Stimulated activated CD8-positive, alpha-beta memory T cell treated with anti-CD3 and anti-CD28 coated beads, Interleukin-4, amount 100 ng/mL, for 48 hours (primary cell): Measurements from ENCODE around the gene COL2A1.
A peak's percentile ranks its signal among the peaks of the same experiment; 100 is the strongest.

Experiments
- DNase-seq: peaks from one replicate; pipeline ENCODE4 v3.0.0-alpha.2; 2020

COL2A1 gene

DNA sequence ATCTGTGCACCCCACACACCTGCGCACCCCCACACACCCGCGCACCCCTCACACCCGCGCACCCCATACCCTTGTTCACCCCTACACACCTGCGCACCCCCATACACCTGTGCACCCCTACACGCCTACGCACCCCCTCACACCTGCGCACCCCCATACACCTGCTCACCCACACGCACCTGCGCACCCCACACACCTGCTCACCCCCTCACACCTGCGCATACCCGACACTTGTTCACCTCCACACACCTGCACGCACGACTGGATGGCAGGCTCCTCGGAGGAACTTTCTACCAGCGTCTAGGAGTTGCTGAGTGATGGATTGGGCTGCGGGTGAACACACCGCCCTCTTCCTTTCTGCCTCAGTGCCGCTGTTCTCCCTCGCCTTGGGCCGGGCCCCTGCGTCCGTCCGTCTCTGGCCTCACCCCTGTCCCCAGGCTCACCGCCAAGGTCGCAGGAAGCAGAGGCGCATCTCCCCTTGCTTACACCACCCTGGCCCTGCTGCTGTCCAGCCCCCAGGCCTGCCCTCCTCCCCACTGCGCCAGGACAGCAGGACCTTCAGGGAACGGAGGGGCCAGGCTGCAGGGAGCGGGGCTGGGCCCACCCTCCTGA is 61.6 kb downstream of the COL2A1 start:
- DNase-seq, result no peak

DNA sequence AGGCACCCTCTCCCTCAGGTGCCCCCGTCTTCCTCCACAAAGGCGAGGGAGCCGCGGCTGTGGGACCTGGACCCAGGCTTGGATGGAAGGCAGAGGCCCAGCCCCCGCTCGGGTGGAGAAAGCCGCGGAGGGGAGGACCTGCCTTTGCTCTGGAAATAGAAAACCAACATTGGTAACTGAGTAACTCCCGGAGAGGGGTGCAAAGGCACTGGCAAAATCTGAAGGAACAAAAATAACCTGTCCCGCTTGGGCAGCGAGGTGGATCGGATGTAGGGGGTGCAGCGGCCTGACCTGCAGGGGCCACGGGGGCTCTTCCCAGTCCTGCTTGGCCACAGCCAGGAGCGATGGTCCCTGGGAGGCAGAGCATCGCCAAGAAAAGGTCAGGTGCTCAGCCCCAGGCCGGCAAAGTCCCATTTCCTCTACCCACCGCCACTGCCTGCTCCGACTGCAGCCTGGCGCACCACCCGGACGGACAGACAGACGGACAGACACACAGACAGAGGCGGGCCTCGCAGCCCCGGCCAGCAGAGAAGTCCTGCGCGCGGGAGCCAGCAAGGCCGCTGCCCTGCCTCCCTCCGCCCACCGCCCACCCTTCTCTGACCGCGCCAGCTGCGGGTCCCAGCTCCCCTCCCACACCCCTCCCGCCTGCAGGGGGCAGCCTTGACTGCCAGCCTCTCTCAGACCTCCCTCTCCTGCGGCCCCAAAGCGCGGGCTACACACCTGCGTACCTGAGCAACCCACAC is 62.2 kb downstream of the COL2A1 start:
- DNase-seq, result peak; percentile 76

DNA sequence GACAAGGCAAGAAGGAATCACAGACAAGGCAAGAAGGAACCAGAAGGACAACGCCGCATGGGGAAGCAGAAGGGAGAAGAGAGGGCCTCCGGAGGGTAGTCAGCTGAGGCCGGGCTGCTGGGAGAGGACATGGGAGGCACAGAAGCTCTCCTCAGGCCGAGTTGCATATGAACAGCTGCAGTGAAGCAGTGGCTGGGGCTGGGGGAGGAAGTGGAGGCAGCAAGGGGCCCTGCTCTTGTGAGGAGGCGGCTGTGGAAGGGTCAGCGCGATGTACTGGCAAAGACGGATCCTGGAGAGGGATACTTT is 62.8 kb downstream of the COL2A1 start:
- DNase-seq, result no peak

DNA sequence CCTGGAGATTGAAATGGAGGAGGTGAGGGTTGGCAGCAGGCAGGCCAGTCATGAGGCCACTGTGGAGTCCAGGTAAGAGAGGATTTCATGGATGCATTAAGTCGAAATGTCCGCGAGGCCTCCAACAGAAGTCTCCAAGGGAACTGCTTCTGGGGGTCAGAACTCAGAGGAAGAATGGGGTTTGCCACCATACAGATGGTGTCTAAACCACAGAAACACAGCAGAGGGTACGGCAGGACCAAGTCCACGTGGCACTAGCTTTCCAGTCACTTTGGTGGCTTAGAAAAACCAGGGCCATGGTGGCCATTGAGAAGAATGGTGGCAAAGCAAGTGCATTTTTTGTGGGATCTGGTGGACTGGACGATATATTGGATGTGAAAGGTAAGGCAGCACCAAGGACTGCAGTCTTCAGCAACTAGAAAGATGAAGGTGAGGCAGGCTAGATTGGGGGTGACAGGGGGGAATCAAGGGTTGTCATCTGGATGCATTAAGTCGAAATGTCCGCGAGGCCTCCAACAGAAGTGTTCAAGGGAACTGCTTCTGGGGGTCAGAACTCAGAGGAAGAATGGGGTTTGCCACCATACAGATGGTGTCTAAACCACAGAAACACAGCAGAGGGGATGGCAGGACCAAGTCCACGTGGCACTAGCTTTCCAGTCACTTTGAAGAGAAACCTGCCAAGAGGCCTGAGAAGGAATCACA is 63.4 kb downstream of the COL2A1 start:
- peak; percentile 28 for DNase-seq

DNA sequence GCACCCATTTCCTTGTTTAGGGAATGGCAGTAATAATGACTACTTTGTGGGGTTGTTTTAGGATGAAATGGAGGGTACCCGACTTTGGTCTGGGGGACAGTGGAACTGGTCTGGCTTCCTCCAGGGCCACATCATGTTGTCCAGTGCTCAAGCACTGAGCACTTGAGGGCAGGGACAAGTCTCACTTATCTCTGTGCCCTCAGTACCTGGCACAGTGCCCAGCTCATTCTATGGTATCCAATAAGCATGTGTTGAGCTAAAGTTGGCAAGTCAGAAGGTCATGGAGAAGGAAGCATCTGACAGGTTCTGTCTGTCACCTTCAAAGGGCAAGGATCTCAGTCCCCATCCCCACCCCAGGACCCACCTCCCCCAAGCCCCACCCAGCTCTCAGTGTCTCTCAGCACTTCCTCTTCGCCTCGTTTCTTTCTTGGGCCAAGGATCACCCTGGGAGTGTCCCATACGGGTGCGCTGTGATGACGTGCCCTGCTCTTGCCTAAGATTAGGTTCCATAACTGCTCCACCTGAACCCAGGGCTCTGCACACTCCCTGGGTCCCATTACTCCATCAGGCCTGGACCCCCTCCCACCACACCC is 65.2 kb downstream of the COL2A1 start:
- DNase-seq, result peak; percentile 16

DNA sequence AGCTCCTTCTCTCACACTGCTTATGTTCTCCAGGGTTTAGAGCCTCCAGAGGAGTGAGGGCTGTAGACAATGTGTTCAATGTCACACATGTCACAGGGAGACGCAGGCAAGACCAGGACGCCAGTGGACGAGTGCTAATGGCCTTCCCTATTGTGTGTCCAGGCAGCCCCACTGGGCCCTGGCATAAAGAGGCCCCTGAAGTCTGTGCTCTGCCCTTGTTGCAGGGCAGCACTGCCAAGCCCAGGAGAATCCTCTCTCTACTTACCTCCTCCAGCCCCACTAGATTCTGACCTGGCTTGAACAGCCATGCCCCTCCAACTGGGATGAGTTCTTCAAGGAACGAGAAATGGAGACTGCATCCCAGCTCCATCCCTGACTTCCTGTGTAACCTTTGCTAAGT is 65.7 kb downstream of the COL2A1 start:
- DNase-seq, result peak; percentile 15

DNA sequence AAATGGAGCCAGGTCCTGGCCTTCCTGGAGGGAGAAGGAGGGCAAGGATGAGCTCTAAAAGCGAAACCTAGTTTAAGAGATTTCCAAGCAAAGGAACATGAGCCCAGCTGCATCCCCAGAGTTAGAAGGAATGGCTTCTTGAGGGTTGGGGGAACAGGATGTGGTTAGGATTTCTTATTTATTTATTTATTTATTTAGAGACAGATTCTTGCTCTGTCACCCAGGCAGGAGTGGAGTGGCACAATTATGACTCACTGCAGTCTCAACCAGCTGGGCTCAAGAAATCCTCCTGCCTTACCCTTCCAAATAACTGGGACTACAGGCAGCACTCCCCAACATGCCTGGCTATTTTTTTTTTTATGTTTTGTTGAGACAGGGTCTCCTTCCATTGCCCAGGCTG is 66.2 kb downstream of the COL2A1 start:
- DNase-seq, result peak; percentile 11

DNA sequence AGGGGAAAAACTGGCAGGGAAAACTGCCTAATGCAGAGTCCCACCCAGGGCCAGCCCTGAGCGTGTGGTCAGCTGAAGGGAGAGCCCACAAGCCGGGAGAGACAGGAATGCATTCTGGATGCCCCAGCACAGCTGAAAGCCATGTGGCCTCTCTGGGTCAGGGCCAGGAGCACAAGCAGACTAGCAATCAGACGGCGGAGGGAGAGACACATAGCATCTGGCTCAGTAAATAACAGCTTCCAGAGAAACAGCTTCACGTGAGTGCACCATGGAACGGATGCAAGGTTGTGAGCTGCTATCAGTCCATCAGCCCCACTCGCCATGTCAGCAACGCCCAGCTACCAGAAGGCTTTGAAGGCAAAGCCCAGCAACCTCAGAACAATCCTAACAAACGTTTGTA is 69.1 kb downstream of the COL2A1 start:
- DNase-seq, result peak; percentile 10

DNA sequence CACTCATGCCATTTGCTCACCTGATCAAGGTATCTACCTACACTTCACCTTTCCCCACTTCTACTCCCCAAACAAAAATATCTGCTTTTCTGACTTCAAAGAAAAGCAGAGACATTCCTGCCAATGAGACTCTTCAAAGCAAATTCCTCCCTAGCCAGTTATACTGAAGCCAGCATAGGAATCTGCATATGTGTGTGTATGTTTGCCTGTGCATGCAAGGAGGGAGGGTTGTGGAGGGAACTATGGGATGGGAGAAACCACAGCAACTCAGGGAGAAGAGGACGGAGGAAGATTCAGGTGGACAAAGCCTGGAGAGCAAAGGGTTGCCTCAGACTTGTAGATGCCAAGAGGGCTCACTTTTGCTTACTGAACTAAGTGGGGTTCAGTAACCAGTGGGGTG is 73.1 kb downstream of the COL2A1 start:
- DNase-seq, result no peak

DNA sequence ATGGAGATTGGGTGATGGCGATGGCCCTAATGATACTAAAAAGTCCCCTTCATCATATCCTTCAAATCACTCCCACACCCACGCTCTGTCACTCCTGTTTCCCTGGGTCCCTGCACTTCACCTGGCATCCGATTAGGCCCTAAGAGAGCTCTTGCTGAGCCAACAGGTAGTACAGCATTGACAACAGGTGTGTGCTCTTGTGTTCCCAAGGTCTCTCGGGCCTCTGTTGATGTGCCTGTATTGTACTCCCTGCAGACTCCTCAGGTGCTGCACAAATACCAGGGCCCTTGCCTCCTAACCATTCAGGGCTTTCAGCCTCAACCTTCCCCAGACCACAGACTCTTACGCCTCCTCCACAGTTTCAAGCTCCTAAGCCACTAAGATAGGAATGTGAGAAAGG is 73.6 kb downstream of the COL2A1 start:
- peak; percentile 17 for DNase-seq

DNA sequence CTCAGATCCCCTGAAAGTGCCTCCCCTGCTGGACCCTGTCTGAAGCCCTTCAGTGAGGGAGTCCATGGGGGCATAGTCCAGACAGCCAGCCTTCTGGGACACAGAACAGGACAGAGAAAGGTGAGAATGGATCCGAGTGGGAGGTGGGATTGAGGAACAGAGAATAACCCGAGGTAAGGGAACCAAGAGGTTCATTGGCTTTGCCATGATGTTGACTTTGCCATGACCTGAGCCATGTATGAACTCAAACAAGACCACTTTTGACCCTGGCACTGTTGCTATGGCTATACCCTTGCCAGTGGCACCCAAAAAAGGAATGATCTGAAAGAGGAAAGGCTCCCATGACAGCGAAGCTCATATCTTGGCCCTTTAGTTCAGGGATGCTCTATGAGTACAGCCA is 76.9 kb downstream of the COL2A1 start:
- no peak for DNase-seq
